GM23248 (cell line): ENCODE data around the gene HS6ST1.

ENCODE experiments used
- EZH2 ChIP-seq: fragments of 200-600 bp; sonication (generic); IDR thresholded peaks from 2 replicates; pipeline ENCODE4 v1.6.1; 2018; ENCODE audit warnings: antibody characterized with exemption, mild to moderate bottlenecking; ENCODE audit not compliant: insufficient read depth, poor library complexity, severe bottlenecking
- EZH2phosphoT487 ChIP-seq: fragments of 200-600 bp; sonication (generic); IDR thresholded peaks from 2 replicates; pipeline ENCODE4 v1.6.1; 2018; ENCODE audit warnings: antibody characterized with exemption, moderate library complexity, mild to moderate bottlenecking, low read depth; ENCODE audit not compliant: insufficient read depth

- TF ChIP-seq EZH2 (no peak), EZH2phosphoT487 (no peak)
These were observed 13.5 kb upstream of the HS6ST1 start for GRCh38 chr2:128332091-128332634.
